CD14-positive monocyte (primary cell): ENCODE measurements around the gene PRR33. TPM values are rescaled to one million over a fixed set of nuclear protein-coding genes. Genes with fewer than 3 reads are reported as not detected.

Experiments
- DNase-seq, 3 donors: peaks; one replicate each; pipeline ENCODE4 v3.0.0-alpha.2; 2011 to 2022
- H2AFZ ChIP-seq: 2 replicates; pipeline ENCODE4 v1.6.0; 2012; ENCODE audit warnings: mild to moderate bottlenecking, low read depth, low read length, inconsistent platforms; ENCODE audit not compliant: insufficient read depth, poor library complexity, severe bottlenecking
- H3K27ac ChIP-seq, 2 donors: 1 replicate in 1 of 2; 2 replicates in 1 of 2; pipeline ENCODE4 v1.5.1; 2012 to 2013; ENCODE audit warnings: low read length in 2 of 2, control low read depth in 1 of 2, inconsistent platforms in 1 of 2, low read depth in 1 of 2, mild to moderate bottlenecking in 1 of 2
- H3K27me3 ChIP-seq, 2 donors: one replicate each; pipeline versions ENCODE4 v1.6.0 to v1.6.1; 2011 to 2013; ENCODE audit warnings: low read length in 2 of 2; ENCODE audit not compliant: control insufficient read depth in 2 of 2, insufficient read depth in 2 of 2
- H3K36me3 ChIP-seq, 2 donors: replicated peaks in 1 of 2; 1 replicate in 1 of 2; 2 replicates in 1 of 2; pipeline versions ENCODE4 v1.5.1 to v1.6.1; 2012 to 2013; ENCODE audit warnings: low read length in 2 of 2, control low read depth in 1 of 2, inconsistent platforms in 1 of 2, mild to moderate bottlenecking in 1 of 2; ENCODE audit not compliant: insufficient read depth in 2 of 2, control insufficient read depth in 1 of 2
- H3K4me1 ChIP-seq, 2 donors: 1 replicate in 1 of 2; 2 replicates in 1 of 2; pipeline versions ENCODE4 v1.5.1 to v1.6.1; 2012 to 2013; ENCODE audit warnings: low read length in 2 of 2, control low read depth in 1 of 2, inconsistent platforms in 1 of 2, mild to moderate bottlenecking in 1 of 2, moderate library complexity in 1 of 2; ENCODE audit not compliant: insufficient read depth in 2 of 2, control insufficient read depth in 1 of 2
- H3K4me2 ChIP-seq: replicated peaks from 2 replicates; pipeline ENCODE3; 2012; ENCODE audit warnings: low read length, moderate library complexity, mild to moderate bottlenecking; ENCODE audit not compliant: poor library complexity, severe bottlenecking; ENCODE audit errors: extremely low read depth
- H3K4me3 ChIP-seq, 3 experiments: fragments of 200-600 bp in 1 of 3; sonication (generic) in 1 of 3; replicated peaks in 1 of 3; 1 replicate in 2 of 3; 2 replicates in 1 of 3; pipeline ENCODE4 v1.5.1; 2011 to 2013; ENCODE audit warnings: low read length in 3 of 3, mild to moderate bottlenecking in 3 of 3, control low read depth in 2 of 3, low read depth in 2 of 3, inconsistent platforms in 1 of 3, moderate library complexity in 1 of 3
- H3K79me2 ChIP-seq: 2 replicates; pipeline ENCODE4 v1.6.0; 2012; ENCODE audit warnings: mild to moderate bottlenecking, control low read depth, inconsistent platforms, low read length, moderate library complexity; ENCODE audit not compliant: insufficient read depth
- H3K9ac ChIP-seq: 2 replicates; pipeline ENCODE4 v1.6.0; 2017; ENCODE audit warnings: low read length, mild to moderate bottlenecking; ENCODE audit not compliant: insufficient read depth, poor library complexity, severe bottlenecking
- H3K9me3 ChIP-seq, 2 donors: replicated peaks in 1 of 2; 1 replicate in 1 of 2; 2 replicates in 1 of 2; pipeline versions ENCODE4 v1.5.1 to v1.6.1; 2012 to 2013; ENCODE audit warnings: low read length in 2 of 2, control low read depth in 1 of 2; ENCODE audit not compliant: control insufficient read depth in 1 of 2, insufficient read depth in 1 of 2
- H4K20me1 ChIP-seq: 2 replicates; pipeline ENCODE4 v1.6.0; 2012; ENCODE audit warnings: mild to moderate bottlenecking, low read length, control low read depth, moderate library complexity; ENCODE audit not compliant: insufficient read depth
- H3K27ac Mint-ChIP-seq, 7 donors: one replicate each; pipeline ENCODE4 v1.8.0; 2020; ENCODE audit warnings: mild to moderate bottlenecking in 7 of 7, mixed read lengths in 7 of 7, moderate library complexity in 6 of 7, inconsistent platforms in 2 of 7
- H3K27me3 Mint-ChIP-seq, 3 donors: one replicate each; pipeline ENCODE4 v1.8.0; 2021 to 2022; ENCODE audit warnings: low read depth in 3 of 3, mild to moderate bottlenecking in 3 of 3, mixed read lengths in 3 of 3, moderate library complexity in 3 of 3, inconsistent platforms in 1 of 3
- H3K36me3 Mint-ChIP-seq, 2 donors: one replicate each; pipeline ENCODE4 v1.8.0; 2020; ENCODE audit warnings: mixed read lengths in 2 of 2, inconsistent platforms in 1 of 2, mild to moderate bottlenecking in 1 of 2
- H3K4me1 Mint-ChIP-seq: one replicate; pipeline ENCODE4 v1.8.0; 2020; ENCODE audit warnings: mild to moderate bottlenecking, mixed read lengths
- H3K4me3 Mint-ChIP-seq, 2 donors: one replicate each; pipeline ENCODE4 v1.8.0; 2020; ENCODE audit warnings: mild to moderate bottlenecking in 2 of 2, mixed read lengths in 2 of 2, moderate library complexity in 1 of 2
- H3K9me3 Mint-ChIP-seq, 7 donors: one replicate each; pipeline ENCODE4 v1.8.0; 2020 to 2022; ENCODE audit warnings: mixed read lengths in 7 of 7, mild to moderate bottlenecking in 6 of 7, moderate library complexity in 6 of 7, inconsistent platforms in 2 of 7
- CTCF ChIP-seq: fragments of 200-600 bp; IDR thresholded peaks from one replicate; pipeline ENCODE4 v1.8.0; 2022; ENCODE audit warnings: antibody characterized with exemption, mild to moderate bottlenecking
- WGBS: methylation state at CpG from one replicate; pipeline ENCODE4 v1.1.5; 2013; ENCODE audit warnings: missing lambda C conversion rate; ENCODE audit not compliant: insufficient coverage; 5-methylcytosine and 5-hydroxymethylcytosine counted together
- intact Hi-C, 2 donors: fragments of 100-400 bp; cut with micrococcal nuclease; formaldehyde crosslinking; loops; one replicate each; pipeline versions ENCODE4 v1.15.0 to v1.15.1; 2023
- polyA plus RNA-seq, 3 donors: library from polyadenylated mRNA; depleted of rRNA in 1 of 3; unstranded in 2 of 3; stranded (reverse) in 1 of 3; fragments of 300-500 nt in 2 of 3; fragments of >200 nt in 1 of 3; fragmentation: Illumina TruSeq in 2 of 3; gene quantifications; 1 replicate in 2 of 3; 2 replicates in 1 of 3; pipeline ENCODE4 v1.2.3, GENCODE V29; 2012 to 2021

PRR33 gene
- polyA plus RNA-seq, 3 donors = not detected

DNA sequence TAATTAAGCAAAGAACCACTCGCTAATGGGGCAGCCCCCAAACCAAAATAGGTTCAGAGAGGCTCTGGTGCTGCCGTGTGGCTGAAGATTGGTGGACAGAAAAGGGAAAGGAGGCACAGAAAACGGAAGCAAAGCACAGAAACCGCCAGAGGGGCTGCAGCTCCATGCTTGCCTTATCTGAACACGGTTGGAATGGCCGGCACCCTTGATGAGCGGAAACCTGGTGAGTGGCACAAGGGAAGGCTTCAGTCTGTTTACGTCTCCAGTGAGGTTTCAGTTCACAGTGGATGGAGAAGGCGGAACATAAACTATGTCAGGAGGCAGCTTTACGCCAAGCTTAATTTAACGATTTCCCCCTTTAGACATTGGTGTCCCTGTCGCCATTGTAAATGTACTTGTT, 5.2 kb upstream of the PRR33 start:
- Histone ChIP-seq H2AFZ (peak overlapping the region; percentile 85), H3K9me3 (no peaks in the 10 kb centered on the region), H4K20me1 (peaks cover 20% of the 10 kb centered on the region), H3K4me2 (peak overlapping the region; percentile 76), H3K27ac (peak overlapping the region in 1 of 2 donors; percentile 59), H3K4me3 (peak overlapping the region; percentile 25 to 80 (median 49)), H3K79me2 (no peaks in the 10 kb centered on the region), H3K27me3 (no peaks in the 10 kb centered on the region), H3K9ac (peak overlapping the region; percentile 56), H3K4me1 (peaks cover 17 to 19% of the 10 kb centered on the region in 2 donors), H3K36me3 (no peaks in the 10 kb centered on the region)
- WGBS = 18% methylated on average over 11 of the region's 12 CpGs
- peak overlapping the region; percentile 47 to 87 (median 77) for H3K27ac Mint-ChIP-seq
- TF ChIP-seq CTCF = no peak
- peaks cover 0 to 2% (median 0%) of the 10 kb centered on the region in 7 donors for H3K9me3 Mint-ChIP-seq
- intact Hi-C loops = loop anchor here in 1 of 2 donors (1.0 kb wide), 1 partner anchor 42 kb away; no protein-coding TSS in a partner anchor
- H3K4me3 Mint-ChIP-seq = peak overlapping the region; percentile 88 to 95
- peaks cover 0 to 3% of the 10 kb centered on the region in 2 donors for H3K36me3 Mint-ChIP-seq
- H3K27me3 Mint-ChIP-seq = peaks cover 2 to 3% (median 2%) of the 10 kb centered on the region in 3 donors
- H3K4me1 Mint-ChIP-seq = peaks cover 18% of the 10 kb centered on the region
- peak in 2 of 3 donors; percentile 33 to 39 for DNase-seq

DNA sequence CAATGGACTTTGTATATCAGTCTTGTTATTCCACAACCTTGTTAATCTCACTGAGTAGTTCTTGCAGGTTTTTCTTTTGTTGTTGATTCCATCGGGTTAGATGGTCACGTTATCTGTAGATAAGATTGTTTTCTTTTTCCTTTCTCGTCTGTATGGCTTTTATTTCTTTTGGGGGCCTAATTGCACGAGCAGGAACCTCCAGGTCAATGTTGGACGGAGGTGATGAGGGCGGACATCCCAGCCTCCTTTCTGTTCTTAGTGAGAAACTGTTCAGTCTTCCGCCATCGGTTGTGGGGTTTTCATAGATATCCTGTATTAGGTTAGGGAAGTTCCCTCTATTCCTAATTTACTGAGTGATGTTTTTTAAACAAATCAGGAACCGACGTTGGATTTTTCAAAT, 4.8 kb upstream of the PRR33 start:
- peaks cover 17 to 21% of the 10 kb centered on the region in 2 donors for H3K4me1 ChIP-seq
- H3K79me2 ChIP-seq = no peaks in the 10 kb centered on the region
- H3K4me3 Mint-ChIP-seq = peak overlapping the region; percentile 88 to 95
- H3K27ac Mint-ChIP-seq = peak overlapping the region in 3 of 7 donors; percentile 47 to 77 (median 69)
- H3K9me3 ChIP-seq = no peaks in the 10 kb centered on the region
- peaks cover 21% of the 10 kb centered on the region for H3K4me1 Mint-ChIP-seq
- H4K20me1 ChIP-seq = peaks cover 25% of the 10 kb centered on the region
- DNase-seq = no peak
- intact Hi-C loops = loop anchor here in 1 of 2 donors (1.0 kb wide), 1 partner anchor 43 kb away; no protein-coding TSS in a partner anchor
- peaks cover 2 to 3% (median 2%) of the 10 kb centered on the region in 3 donors for H3K27me3 Mint-ChIP-seq
- peak overlapping the region; percentile 56 for H3K9ac ChIP-seq
- WGBS = no CpG with 5 or more reads among the region's 10 CpGs
- peak overlapping the region in 1 of 2 donors; percentile 59 for H3K27ac ChIP-seq
- no peak for TF ChIP-seq CTCF
- H3K36me3 Mint-ChIP-seq = peaks cover 0 to 3% of the 10 kb centered on the region in 2 donors
- peaks cover 0 to 2% (median 0%) of the 10 kb centered on the region in 7 donors for H3K9me3 Mint-ChIP-seq
- H2AFZ ChIP-seq = peak overlapping the region; percentile 85
- H3K4me3 ChIP-seq = peak overlapping the region; percentile 25 to 80 (median 49)
- no peaks in the 10 kb centered on the region for H3K27me3 ChIP-seq
- no peaks in the 10 kb centered on the region for H3K36me3 ChIP-seq
- peak overlapping the region; percentile 76 for H3K4me2 ChIP-seq
